Measurements from ENCODE around the gene C16orf87.

GRCh38 chr16:46813611-46814010 lies 17.4 kb downstream of the C16orf87 start:
- TF ChIP-seq, protein P1, sequence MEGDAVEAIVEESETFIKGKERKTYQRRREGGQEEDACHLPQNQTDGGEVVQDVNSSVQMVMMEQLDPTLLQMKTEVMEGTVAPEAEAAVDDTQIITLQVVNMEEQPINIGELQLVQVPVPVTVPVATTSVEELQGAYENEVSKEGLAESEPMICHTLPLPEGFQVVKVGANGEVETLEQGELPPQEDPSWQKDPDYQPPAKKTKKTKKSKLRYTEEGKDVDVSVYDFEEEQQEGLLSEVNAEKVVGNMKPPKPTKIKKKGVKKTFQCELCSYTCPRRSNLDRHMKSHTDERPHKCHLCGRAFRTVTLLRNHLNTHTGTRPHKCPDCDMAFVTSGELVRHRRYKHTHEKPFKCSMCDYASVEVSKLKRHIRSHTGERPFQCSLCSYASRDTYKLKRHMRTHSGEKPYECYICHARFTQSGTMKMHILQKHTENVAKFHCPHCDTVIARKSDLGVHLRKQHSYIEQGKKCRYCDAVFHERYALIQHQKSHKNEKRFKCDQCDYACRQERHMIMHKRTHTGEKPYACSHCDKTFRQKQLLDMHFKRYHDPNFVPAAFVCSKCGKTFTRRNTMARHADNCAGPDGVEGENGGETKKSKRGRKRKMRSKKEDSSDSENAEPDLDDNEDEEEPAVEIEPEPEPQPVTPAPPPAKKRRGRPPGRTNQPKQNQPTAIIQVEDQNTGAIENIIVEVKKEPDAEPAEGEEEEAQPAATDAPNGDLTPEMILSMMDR (IDR thresholded peaks at IDR 0.05) = no peak
- no peak for TF ChIP-seq POLR2A (IDR thresholded peaks at IDR 0.05)
